Heart left ventricle (tissue), 16 donors: ENCODE results near the gene ARHGEF28. TPM values are rescaled to one million over a fixed set of nuclear protein-coding genes. Genes with fewer than 3 reads are reported as not detected.

Source experiments
- ATAC-seq, 4 donors: fragments of 200-7000 bp; cut with Tn5 transposase; one replicate each; pipeline ENCODE4 v1.9.1; 2020 to 2022; ENCODE audit warnings: moderate library complexity in 4 of 4, mild to moderate bottlenecking in 3 of 4, moderate number of reproducible peaks in 1 of 4
- DNase-seq, 5 donors: peaks; one replicate each; pipeline ENCODE4 v3.0.0-alpha.2; 2020
- H3K27ac ChIP-seq, 12 donors: fragments of 200-600 bp; sonication (generic) in 4 of 12; one replicate each; pipeline versions ENCODE4 v1.5.0 to v1.8.0; 2016 to 2022; ENCODE audit warnings: mild to moderate bottlenecking in 2 of 12
- H3K27me3 ChIP-seq, 9 donors: fragments of 200-600 bp; sonication (generic) in 2 of 9; one replicate each; pipeline versions ENCODE4 v1.5.1 to v1.8.0; 2016 to 2022; ENCODE audit warnings: mild to moderate bottlenecking in 3 of 9
- H3K36me3 ChIP-seq, 9 donors: fragments of 200-600 bp; sonication (generic) in 2 of 9; one replicate each; pipeline versions ENCODE4 v1.5.0 to v1.8.0; 2018 to 2022; ENCODE audit warnings: mild to moderate bottlenecking in 2 of 9
- H3K4me1 ChIP-seq, 12 donors: fragments of 200-600 bp; sonication (generic) in 4 of 12; one replicate each; pipeline versions ENCODE4 v1.5.0 to v1.8.0; 2016 to 2022; ENCODE audit warnings: mild to moderate bottlenecking in 3 of 12
- H3K4me3 ChIP-seq, 12 donors: fragments of 200-600 bp; sonication (generic) in 4 of 12; one replicate each; pipeline versions ENCODE4 v1.5.0 to v1.8.0; 2017 to 2022; ENCODE audit warnings: mild to moderate bottlenecking in 9 of 12, moderate library complexity in 4 of 12
- H3K9me3 ChIP-seq, 12 donors: fragments of 200-600 bp; sonication (generic) in 4 of 12; one replicate each; pipeline versions ENCODE4 v1.5.0 to v1.8.0; 2016 to 2022; ENCODE audit warnings: mild to moderate bottlenecking in 1 of 12
- CTCF ChIP-seq, 12 donors: fragments of 200-600 bp; sonication (generic) in 4 of 12; IDR thresholded peaks; one replicate each; pipeline versions ENCODE4 v1.5.0 to v1.8.0; 2018 to 2022; ENCODE audit warnings: antibody characterized with exemption in 12 of 12, mild to moderate bottlenecking in 5 of 12
- POLR2A ChIP-seq, 2 donors: fragments of 450-650 bp; IDR thresholded peaks; one replicate each; pipeline ENCODE4 v1.6.1; 2017; ENCODE audit warnings: antibody characterized with exemption in 2 of 2, mild to moderate bottlenecking in 2 of 2, moderate library complexity in 2 of 2
- WGBS, 4 donors: extraction: QIAGEN DNeasy Blood & Tissue Kit in 2 of 4; methylation state at CpG; one replicate each; pipeline versions ENCODE4 v1.1.5 to v1.1.7; 2013 to 2018; 5-methylcytosine and 5-hydroxymethylcytosine counted together
- intact Hi-C, 10 donors: fragments of 100-400 bp; cut with DNase I; formaldehyde crosslinking; loops; one replicate each; pipeline versions ENCODE4 v1.11.1 to v1.14.2; 2022
- long read RNA-seq, 3 donors: library from polyadenylated mRNA; unstranded; transcript quantifications; one replicate each; pipeline ENCODE4 v2.0.0, GENCODE V29; 2020 to 2021
- polyA plus RNA-seq, 2 donors: library from polyadenylated mRNA; stranded (reverse); fragments of 200-250 nt; gene quantifications; one replicate each; pipeline ENCODE4 v1.2.3, GENCODE V29; 2013
- total RNA-seq, 9 donors: library from RNA; depleted of rRNA in 2 of 9; stranded (reverse); fragments of >200 nt in 2 of 9; fragmentation: NEBNext Ultra II Directional in 3 of 9; extraction: Animal tissue kit (Norgen Biotek cat#: 25700) in 3 of 9; gene quantifications; one replicate each; pipeline versions ENCODE4 v1.1.0 to v1.2.4, GENCODE V29; 2016 to 2023
- donor health status: ischemic (EF 13 %, LVEDD 7.1; RV severe dilation, severe dysfunction).
- donor health status: healthy with polysubstance abuse.
- donor health status: DM: no; HTN: yes; CAD: no.
- donor health status: DM: no; HTN: no; CAD: no.
- donor health status: ischemic (EF 25% LVEDD 6.9; RV normal size, moderate dysfunction).
- donor health status: ischemic (EF 25% LVEDD 5.7; RV mildly dilated, moderate dysfunction).
- donor health status: healthy.
- donor health status: DM: yes; HTN: yes; CAD: no.
- donor health status: ischemic (EF 35%, LVEDD 5.7; RV mildly dilated, moderate dysfunction).
- donor health status: nonischemic (EF 11% LVEDD 7.7; RV severe dilation, severe dysfunction).
- donor health status: DM: yes; HTN: yes; CAD: no.
- donor health status: PGD.
- donor health status: ischemic (EF 29% LVEDD 5.4; RV normal size, mild dysfunction).
- donor health status: nonischemic (EF 23%, LVEDD 6.1; RV moderate dilation, normal function).

ARHGEF28 gene
- total RNA-seq (1 to 10 TPM in 7 of 9 donors, under 1 TPM in 2; 0.86 to 7.7 (median 2.2) TPM), polyA plus RNA-seq (1 to 10 TPM in 1 of 2 donors, under 1 TPM in 1; 0.51 to 1.5 TPM)
- long read RNA-seq, donor 1, partial matches to known transcripts = 0 of 2 reads
- long read RNA-seq, donor 1, other reads (novel, unspliced or antisense) = 2 of 2 reads
- long read RNA-seq, donor 2, partial matches to known transcripts = 1 of 2 reads
- long read RNA-seq, donor 2, other reads (novel, unspliced or antisense) = 1 of 2 reads
- long read RNA-seq, donor 3 = 0 reads

GRCh38 chr5:73625944-73626811 is at the start of gene ARHGEF28:
Gene ARHGEF28 (plus strand): TSS chr5:73626196. CDS start chr5:73684852, 58,656 bp downstream.
- Histone ChIP-seq H3K4me1 (peaks cover 0 to 16% (median 6%) of the 10 kb centered on the region in 12 donors), H3K9me3 (no peaks in the 10 kb centered on the region), H3K27me3 (peaks cover 0 to 23% (median 4%) of the 10 kb centered on the region in 9 donors), H3K4me3 (peak within 1 kb of the TSS; percentile 32 to 75 (median 63)), H3K36me3 (no peaks in the 10 kb centered on the region), H3K27ac (peak within 1 kb of the TSS in 6 of 12 donors; percentile 23 to 74 (median 64))
- 1 to 3% (median 2%) methylated on average over 17 to 92 of the region's 92 CpGs for WGBS, 4 donors
- TF ChIP-seq POLR2A (IDR thresholded peaks at IDR 0.05) = no peak
- no peak for TF ChIP-seq CTCF (IDR thresholded peaks at IDR 0.05)
- peak; percentile 47 to 69 (median 54) for DNase-seq
- ATAC-seq = peak in 3 of 4 donors; percentile 84 to 92 (median 91)
- intact Hi-C loops = no loop called here

GRCh38 chr5:73582285-73583145 is 43.5 kb upstream of the ARHGEF28 start:
- DNase-seq (no peak), ATAC-seq (no peak)
- H3K36me3 ChIP-seq = peaks cover 0 to 57% (median 50%) of the 10 kb centered on the region in 9 donors
- TF ChIP-seq CTCF (IDR thresholded peaks at IDR 0.05) (no peak), POLR2A (IDR thresholded peaks at IDR 0.05) (no peak)
- H3K9me3 ChIP-seq = no peaks in the 10 kb centered on the region
- no peaks in the 10 kb centered on the region for H3K4me1 ChIP-seq
- no peak overlapping the region for H3K4me3 ChIP-seq
- intact Hi-C loops = loop anchor here in 2 of 10 donors (10.0 kb wide), 1 partner anchor 1072 kb away; no protein-coding TSS in a partner anchor
- 62 to 84% (median 74%) methylated on average over 3 of the region's 3 CpGs for WGBS, 4 donors
- no peaks in the 10 kb centered on the region for H3K27me3 ChIP-seq
- no peak overlapping the region for H3K27ac ChIP-seq

GRCh38 chr5:73587923-73588322 is 38.1 kb upstream of the ARHGEF28 start:
- no peak for ATAC-seq

More at GRCh38 chr5:73587923-73588322, 38.1 kb upstream of the ARHGEF28 start:
- DNase-seq = no peak
- Histone ChIP-seq H3K27ac (no peak overlapping the region), H3K9me3 (no peaks in the 10 kb centered on the region), H3K4me1 (no peaks in the 10 kb centered on the region), H3K36me3 (peaks cover 0 to 4% (median 0%) of the 10 kb centered on the region in 9 donors), H3K4me3 (no peak overlapping the region), H3K27me3 (no peaks in the 10 kb centered on the region)
- intact Hi-C loops = loop anchor here in 3 of 10 donors (5.0 to 10.0 kb wide), 2 partner anchors 1059 to 1067 kb away; no protein-coding TSS in a partner anchor
- 55 to 78% (median 66%) methylated on average over 1 of the region's 1 CpG for WGBS, 4 donors
- no peak for TF ChIP-seq POLR2A (IDR thresholded peaks at IDR 0.05)
- no peak for TF ChIP-seq CTCF (IDR thresholded peaks at IDR 0.05)
